ENCODE results near the gene TRIM46.

The TRIM46 gene

GRCh38 chr1:155173478-155174323 is at the start of gene TRIM46:
TRIM46 (plus strand) TSS chr1:155173849; CDS start chr1:155173967, 118 bp downstream.
- DNase-seq (ENCODE audit: low spot score), result peak; percentile 82

DNA sequence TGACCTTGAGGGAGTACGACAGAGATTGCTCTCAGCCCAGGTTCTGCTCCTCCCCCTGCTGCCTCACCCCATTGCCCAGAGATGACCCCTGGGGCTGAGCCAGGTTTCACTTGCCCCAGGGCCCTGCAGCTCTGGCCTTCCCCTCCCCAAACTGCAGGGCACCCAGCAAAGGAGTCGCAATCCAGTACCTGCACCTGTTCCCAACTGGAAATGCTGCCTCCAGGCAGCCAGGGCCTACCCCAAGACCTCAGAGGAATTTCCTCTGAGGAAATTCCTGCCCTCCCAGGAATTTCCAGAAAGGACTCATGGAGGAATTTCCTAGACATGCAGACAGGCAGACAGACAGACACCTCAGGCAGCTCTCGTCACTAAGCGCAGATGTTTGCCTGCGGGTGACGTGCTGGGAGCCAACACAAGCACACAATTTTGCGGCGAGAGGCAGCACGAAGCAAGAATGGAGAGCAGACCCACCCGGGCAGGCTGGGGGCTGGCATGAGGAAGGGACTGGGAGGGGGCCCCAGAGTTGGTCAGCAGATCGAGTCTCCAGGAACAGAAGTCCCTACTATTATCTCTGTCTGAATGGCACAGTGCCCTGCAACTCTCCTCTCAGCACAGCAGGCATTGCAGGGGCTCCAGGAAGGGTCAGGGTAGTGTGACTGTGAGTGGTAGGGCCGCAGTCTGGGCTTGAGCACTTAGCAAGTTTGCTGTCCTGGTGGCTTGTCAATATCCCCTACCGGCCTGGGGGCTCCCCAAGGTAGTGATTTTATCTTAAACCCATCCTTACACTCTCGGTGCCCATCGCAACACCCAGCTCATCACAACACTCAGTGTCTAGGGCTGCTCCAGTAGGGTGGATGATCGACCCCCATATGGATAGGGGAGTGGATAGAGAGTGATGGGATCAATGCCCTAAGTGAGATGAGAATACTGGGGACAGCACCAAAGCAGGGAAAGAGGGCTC is 48.9 kb upstream of the TRIM46 start:
- DNase-seq (ENCODE audit: low spot score), result no peak

GRCh38 chr1:155125511-155125945 is 48.1 kb upstream of the TRIM46 start:
- no peak for DNase-seq (ENCODE audit: low spot score)

DNA sequence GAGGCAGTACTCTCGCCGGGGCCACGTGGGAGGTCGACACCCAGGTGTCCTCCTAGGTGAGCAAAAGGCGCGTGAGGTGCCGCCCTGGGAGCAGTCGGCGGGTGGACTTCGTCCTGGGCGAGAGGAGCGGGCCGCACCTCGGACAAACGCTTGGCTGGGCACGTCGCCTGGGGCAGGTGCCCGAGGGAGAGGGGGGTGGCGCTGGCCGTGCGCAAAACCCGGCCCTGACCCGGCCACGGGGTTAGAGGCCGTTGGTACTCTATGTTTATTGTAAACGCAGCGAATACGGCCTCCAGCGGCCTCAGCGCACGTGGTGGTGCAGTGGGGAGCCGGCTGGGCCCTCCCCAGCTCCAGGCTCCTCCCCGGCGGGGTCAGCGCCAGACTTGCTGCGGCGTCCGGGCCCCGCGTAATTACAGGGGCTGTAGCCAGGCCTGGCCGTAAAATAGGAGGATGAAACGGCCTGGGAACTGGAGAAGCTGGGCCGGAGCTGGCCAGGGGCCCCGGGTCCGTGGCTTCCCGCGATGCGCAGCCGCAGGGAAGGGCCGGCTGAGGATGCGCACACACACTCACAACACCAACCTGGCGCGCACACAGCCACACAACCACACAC is 47.6 kb upstream of the TRIM46 start:
- no peak for DNase-seq (ENCODE audit: low spot score)

DNA sequence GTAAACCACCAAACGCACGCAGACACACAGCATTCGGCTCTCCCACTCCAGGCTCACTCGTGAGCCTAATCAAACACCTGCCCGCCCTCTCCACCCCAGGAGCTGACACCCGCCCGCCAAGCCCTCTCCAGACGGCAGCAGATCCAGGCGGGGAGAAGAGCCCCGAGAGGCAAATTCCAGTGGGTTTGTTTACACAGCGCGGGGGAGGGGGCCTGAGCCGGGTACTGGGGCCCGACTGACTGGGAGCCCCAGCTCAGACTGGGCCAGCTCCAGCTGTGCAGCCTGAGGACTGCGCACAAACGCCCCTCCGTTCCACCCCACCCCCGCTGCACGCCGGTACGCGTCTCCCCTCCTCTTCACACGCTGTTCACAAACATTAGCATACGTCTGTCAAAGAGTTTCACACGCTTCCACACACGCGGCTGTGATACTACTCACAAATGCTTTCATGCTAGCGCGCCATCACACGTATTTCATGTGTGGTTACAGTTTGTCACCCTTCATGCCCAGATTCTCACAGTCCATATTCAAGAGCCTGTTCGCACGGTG is 47.0 kb upstream of the TRIM46 start:
- peak; percentile 43 for DNase-seq (ENCODE audit: low spot score)

GRCh38 chr1:155127105-155127966 is 46.3 kb upstream of the TRIM46 start, which contains the start of gene EFNA1:
EFNA1 (plus strand) TSS chr1:155127876; CDS start chr1:155127978, 102 bp downstream.
- peak; percentile 27 for DNase-seq (ENCODE audit: low spot score)

DNA sequence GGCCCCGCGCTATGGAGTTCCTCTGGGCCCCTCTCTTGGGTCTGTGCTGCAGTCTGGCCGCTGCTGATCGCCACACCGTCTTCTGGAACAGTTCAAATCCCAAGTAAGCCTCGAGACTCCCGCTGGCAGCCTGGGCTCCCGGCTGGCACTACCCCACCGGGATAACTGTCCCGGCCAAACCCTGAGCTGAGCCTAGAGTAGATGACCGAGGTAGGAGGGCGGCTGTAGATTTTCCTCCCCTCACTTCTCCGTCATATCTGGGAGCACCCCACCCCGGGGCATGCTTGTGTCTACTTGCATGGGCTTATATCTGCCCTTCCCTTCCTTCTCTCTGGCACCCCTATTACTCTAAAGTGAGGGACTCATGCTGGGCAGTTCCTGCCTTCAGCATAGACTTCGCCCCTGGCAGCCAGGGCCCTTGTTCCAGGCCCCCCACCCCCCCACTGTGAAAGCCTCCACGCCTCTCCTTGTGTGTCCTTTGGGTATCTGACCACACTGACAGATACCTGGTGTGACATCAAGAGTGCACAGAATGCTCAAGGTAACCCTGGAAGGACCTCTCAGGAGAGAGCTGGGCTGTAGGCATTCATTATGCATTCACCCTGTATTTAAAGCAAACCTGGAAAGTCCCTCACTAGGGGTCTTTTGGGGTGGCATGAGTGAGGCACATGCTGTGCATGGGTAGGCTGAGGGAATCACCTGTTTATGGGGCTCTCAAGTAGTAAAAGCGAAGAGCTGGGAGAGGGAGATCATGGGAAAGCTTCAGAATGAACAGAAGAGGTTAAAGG is 45.5 kb upstream of the TRIM46 start:
- no peak for DNase-seq (ENCODE audit: low spot score)

- no peak for DNase-seq (ENCODE audit: low spot score)
These were observed 44.7 kb upstream of the TRIM46 start for GRCh38 chr1:155128755-155129473.

DNA sequence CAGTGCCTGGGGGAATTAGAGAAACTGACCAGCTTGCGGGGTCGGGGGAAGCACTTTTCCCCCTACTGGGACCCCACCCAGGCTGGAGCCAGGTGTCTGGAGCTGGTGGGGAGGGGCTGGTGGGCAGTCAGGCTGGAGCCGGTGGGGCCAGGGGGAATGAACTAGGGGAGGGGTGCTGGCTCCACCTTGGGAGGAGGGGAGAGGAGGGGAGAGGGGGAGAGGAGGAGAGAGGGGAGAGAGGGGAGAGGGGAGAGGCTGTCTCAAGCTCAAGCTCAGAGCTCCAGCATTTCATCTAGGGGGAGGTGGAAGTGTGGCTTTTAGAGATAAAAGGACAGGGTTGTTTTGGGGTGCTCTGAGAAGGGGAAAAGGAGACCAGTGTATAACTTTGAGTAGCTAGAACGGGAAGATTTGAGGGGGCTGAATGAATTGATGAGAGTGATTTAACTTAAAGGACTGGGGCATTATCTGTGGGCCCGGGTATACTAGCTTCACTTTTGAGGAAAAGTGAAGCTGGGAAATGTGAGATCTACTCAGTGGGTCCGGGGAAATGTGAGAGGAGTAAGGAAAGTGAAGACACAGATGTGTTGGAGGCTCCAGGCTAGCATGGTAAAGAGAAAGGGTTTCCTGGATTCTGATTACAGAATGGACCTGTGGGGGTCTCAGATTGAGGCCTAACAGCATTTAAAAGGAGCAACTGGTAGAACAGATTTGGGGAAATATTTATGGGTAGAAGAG is 43.2 kb upstream of the TRIM46 start:
- DNase-seq (ENCODE audit: low spot score), result no peak

DNA sequence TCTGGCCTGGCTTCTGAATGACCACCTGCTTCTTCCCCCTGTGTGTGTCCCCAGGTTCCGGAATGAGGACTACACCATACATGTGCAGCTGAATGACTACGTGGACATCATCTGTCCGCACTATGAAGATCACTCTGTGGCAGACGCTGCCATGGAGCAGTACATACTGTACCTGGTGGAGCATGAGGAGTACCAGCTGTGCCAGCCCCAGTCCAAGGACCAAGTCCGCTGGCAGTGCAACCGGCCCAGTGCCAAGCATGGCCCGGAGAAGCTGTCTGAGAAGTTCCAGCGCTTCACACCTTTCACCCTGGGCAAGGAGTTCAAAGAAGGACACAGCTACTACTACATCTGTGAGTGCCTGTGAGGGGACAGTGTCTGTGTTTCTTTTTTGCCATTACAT is 42.4 kb upstream of the TRIM46 start:
- no peak for DNase-seq (ENCODE audit: low spot score)

DNA sequence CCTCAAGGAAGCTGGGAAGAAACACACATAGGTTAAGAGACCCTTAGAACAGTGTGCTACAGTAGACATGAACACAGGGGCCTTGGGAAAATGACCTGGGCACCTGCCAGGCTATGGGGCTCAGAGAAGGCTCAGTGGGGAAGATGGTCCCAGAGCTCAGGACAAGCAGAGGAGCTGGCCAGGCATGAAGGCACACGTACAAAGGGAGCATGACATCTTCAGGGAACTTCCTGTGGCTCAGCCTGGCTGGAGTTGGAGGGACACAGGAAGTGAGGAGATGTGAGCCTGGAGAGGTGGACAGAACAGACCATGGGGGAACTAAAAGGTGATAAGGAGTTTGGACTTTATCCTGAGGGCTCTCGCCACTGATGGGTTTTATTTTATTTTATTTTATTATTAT is 41.8 kb upstream of the TRIM46 start:
- DNase-seq (ENCODE audit: low spot score), result no peak

DNA sequence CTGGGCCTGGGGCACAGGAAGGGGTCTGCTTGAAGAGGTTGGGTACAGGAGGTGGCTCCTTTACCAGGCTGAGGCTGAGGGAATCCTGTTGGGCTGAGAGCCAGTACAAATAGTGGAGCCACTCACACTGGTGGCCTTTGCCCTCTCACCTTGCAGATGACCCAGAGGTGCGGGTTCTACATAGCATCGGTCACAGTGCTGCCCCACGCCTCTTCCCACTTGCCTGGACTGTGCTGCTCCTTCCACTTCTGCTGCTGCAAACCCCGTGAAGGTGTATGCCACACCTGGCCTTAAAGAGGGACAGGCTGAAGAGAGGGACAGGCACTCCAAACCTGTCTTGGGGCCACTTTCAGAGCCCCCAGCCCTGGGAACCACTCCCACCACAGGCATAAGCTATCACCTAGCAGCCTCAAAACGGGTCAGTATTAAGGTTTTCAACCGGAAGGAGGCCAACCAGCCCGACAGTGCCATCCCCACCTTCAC is 39.8 kb upstream of the TRIM46 start:
- DNase-seq (ENCODE audit: low spot score), result no peak

- DNase-seq (ENCODE audit: low spot score), result no peak
These were observed 39.3 kb upstream of the TRIM46 start for GRCh38 chr1:155134322-155134721.

- DNase-seq (ENCODE audit: low spot score), result peak; percentile 50
These were observed 38.7 kb upstream of the TRIM46 start for GRCh38 chr1:155134880-155135414.

GRCh38 chr1:155135415-155136028 is 38.1 kb upstream of the TRIM46 start, which contains the start of gene SLC50A1:
SLC50A1 (plus strand) TSS chr1:155135852; CDS start chr1:155135912, 60 bp downstream.
- peak; percentile 89 for DNase-seq (ENCODE audit: low spot score)

GRCh38 chr1:155136748-155137147 is 36.9 kb upstream of the TRIM46 start:
- peak; percentile 60 for DNase-seq (ENCODE audit: low spot score)

GRCh38 chr1:155137154-155137949 is 36.3 kb upstream of the TRIM46 start:
- DNase-seq (ENCODE audit: low spot score), result no peak
